IMR-90 (cell line): ENCODE data around the gene SNTA1. TPM values are rescaled to one million over a fixed set of nuclear protein-coding genes. Genes with fewer than 3 reads are reported as not detected.

Experiments
- ATAC-seq: fragments of 200-7000 bp; cut with Tn5 transposase; 2 replicates; pipeline ENCODE4 v1.9.1; 2020; ENCODE audit warnings: low read depth, mild to moderate bottlenecking, moderate library complexity
- BruUV-seq: library from RNA; stranded (reverse); fragments of 400-500 nt; replicated peaks from 2 replicates; lab custom pipeline; 2021; lab: Mats Ljungman, UMichigan
- CTCF ChIA-PET: fragments of 300-600 bp; formaldehyde crosslinking; extraction: SDS; loops from one replicate; lab custom pipeline; 2021; ENCODE audit warnings: antibody characterized with exemption; lab: Yijun Ruan, JAX
- POLR2A ChIA-PET: fragments of 300-600 bp; sonication (Branson Sonifier 250); formaldehyde crosslinking; loops from one replicate; lab custom pipeline; 2022; ENCODE audit warnings: antibody characterized with exemption; ENCODE audit not compliant: unreplicated experiment; lab: Charles Lee
- DNase-seq: peaks from one replicate; pipeline ENCODE4 v3.0.0; 2013
- H2AFZ ChIP-seq: replicated peaks from 2 replicates; pipeline ENCODE3; 2013; ENCODE audit warnings: low read length, mild to moderate bottlenecking; ENCODE audit not compliant: poor library complexity
- H2AK5ac ChIP-seq: 2 replicates; pipeline ENCODE4 v1.6.1; 2013; ENCODE audit warnings: low read depth, low read length, inconsistent platforms
- H2AK9ac ChIP-seq: replicated peaks from 2 replicates; pipeline ENCODE3; 2013; ENCODE audit warnings: mild to moderate bottlenecking, low read depth, low read length, moderate library complexity; ENCODE audit not compliant: poor library complexity
- H2BK120ac ChIP-seq: 2 replicates; pipeline ENCODE4 v1.6.1; 2013; ENCODE audit warnings: low read depth, low read length, inconsistent platforms
- H2BK15ac ChIP-seq: 3 replicates; pipeline ENCODE4 v1.6.1; 2013; ENCODE audit warnings: low read depth, low read length, inconsistent platforms
- H2BK20ac ChIP-seq: 2 replicates; pipeline ENCODE4 v1.6.1; 2013; ENCODE audit warnings: low read depth, mild to moderate bottlenecking, inconsistent platforms, low read length, moderate library complexity
- H2BK5ac ChIP-seq: 2 replicates; pipeline ENCODE4 v1.6.1; 2013; ENCODE audit warnings: mild to moderate bottlenecking, low read depth, low read length, inconsistent platforms; ENCODE audit not compliant: poor library complexity, severe bottlenecking
- H3K14ac ChIP-seq: replicated peaks from 2 replicates; pipeline ENCODE4 v1.6.1; 2013; ENCODE audit warnings: low read depth, low read length, inconsistent platforms
- H3K18ac ChIP-seq: 2 replicates; pipeline ENCODE4 v1.6.1; 2013; ENCODE audit warnings: low read depth, low read length, control low read depth
- H3K23ac ChIP-seq: 2 replicates; pipeline ENCODE4 v1.6.1; 2013; ENCODE audit warnings: low read depth, low read length, inconsistent platforms
- H3K27ac ChIP-seq: 2 replicates; pipeline ENCODE4 v1.5.1; 2013; ENCODE audit warnings: mild to moderate bottlenecking, control low read depth, low read length; ENCODE audit not compliant: insufficient read depth
- H3K27me3 ChIP-seq: 2 replicates; pipeline ENCODE4 v1.6.1; 2013; ENCODE audit warnings: low read length; ENCODE audit not compliant: control insufficient read depth, insufficient read depth
- H3K36me3 ChIP-seq: 2 replicates; pipeline ENCODE4 v1.6.1; 2013; ENCODE audit warnings: low read length, mixed read lengths; ENCODE audit not compliant: control insufficient read depth, insufficient read depth
- H3K4ac ChIP-seq: 2 replicates; pipeline ENCODE4 v1.6.1; 2013; ENCODE audit warnings: low read depth, low read length, inconsistent platforms
- H3K4me1 ChIP-seq: 2 replicates; pipeline ENCODE4 v1.6.1; 2013; ENCODE audit warnings: low read length, mixed read lengths; ENCODE audit not compliant: control insufficient read depth, insufficient read depth
- H3K4me2 ChIP-seq: 2 replicates; pipeline ENCODE4 v1.6.1; 2013; ENCODE audit warnings: low read depth, mild to moderate bottlenecking, control low read depth, low read length, moderate library complexity
- H3K4me3 ChIP-seq: 2 replicates; pipeline ENCODE4 v1.5.1; 2013; ENCODE audit warnings: low read depth, mild to moderate bottlenecking, control low read depth, low read length, moderate library complexity; ENCODE audit not compliant: insufficient read depth
- H3K56ac ChIP-seq: 2 replicates; pipeline ENCODE4 v1.6.1; 2013; ENCODE audit warnings: low read length, inconsistent platforms; ENCODE audit not compliant: insufficient read depth; ENCODE audit errors: extremely low read depth
- H3K79me1 ChIP-seq, 2 experiments: 2 replicates each; pipeline ENCODE4 v1.6.1; 2013; ENCODE audit warnings: low read length in 2 of 2, inconsistent platforms in 1 of 2, low read depth in 1 of 2
- H3K9ac ChIP-seq: 2 replicates; pipeline ENCODE4 v1.6.1; 2013; ENCODE audit warnings: low read depth, low read length, control low read depth
- H3K9me1 ChIP-seq: 2 replicates; pipeline ENCODE4 v1.6.1; 2013; ENCODE audit warnings: low read length, inconsistent platforms; ENCODE audit not compliant: insufficient read depth
- H3K9me3 ChIP-seq: 2 replicates; pipeline ENCODE4 v1.6.1; 2013; ENCODE audit warnings: low read length; ENCODE audit not compliant: control insufficient read depth, insufficient read depth
- H4K20me1 ChIP-seq: 2 replicates; pipeline ENCODE4 v1.6.1; 2013; ENCODE audit warnings: low read length, inconsistent platforms; ENCODE audit not compliant: insufficient read depth
- H4K5ac ChIP-seq: 2 replicates; pipeline ENCODE4 v1.6.1; 2013; ENCODE audit warnings: mild to moderate bottlenecking, low read depth, low read length, control low read depth
- H4K8ac ChIP-seq, 2 experiments: 2 replicates each; pipeline ENCODE4 v1.6.1; 2013; ENCODE audit warnings: low read depth in 2 of 2, low read length in 2 of 2, control low read depth in 1 of 2, inconsistent platforms in 1 of 2
- H4K91ac ChIP-seq: 2 replicates; pipeline ENCODE4 v1.6.1; 2013; ENCODE audit warnings: low read depth, low read length, inconsistent platforms; ENCODE audit not compliant: insufficient read depth
- BHLHE40 ChIP-seq: fragments of 150-350 bp; IDR thresholded peaks from 2 replicates; pipeline ENCODE4 v1.6.1; 2016; ENCODE audit warnings: mild to moderate bottlenecking, low read depth, low read length
- CEBPB ChIP-seq: IDR thresholded peaks from 2 replicates; pipeline ENCODE4 v1.6.1; 2012; ENCODE audit warnings: low read depth, low read length, improper control_type of control experiment
- CHD1 ChIP-seq: IDR thresholded peaks from 2 replicates; pipeline ENCODE4 v1.6.1; 2012; ENCODE audit warnings: low read depth, low read length, improper control_type of control experiment
- FOS ChIP-seq: fragments of 150-350 bp; IDR thresholded peaks from 2 replicates; pipeline ENCODE4 v1.6.1; 2016; ENCODE audit warnings: low read depth, low read length
- MAFK ChIP-seq: IDR thresholded peaks from 2 replicates; pipeline ENCODE4 v1.6.1; 2012; ENCODE audit warnings: low read depth, low read length, improper control_type of control experiment
- MAZ ChIP-seq: IDR thresholded peaks from 2 replicates; pipeline ENCODE4 v1.6.1; 2012; ENCODE audit warnings: low read depth, mild to moderate bottlenecking, low read length, improper control_type of control experiment, moderate library complexity, borderline replicate concordance
- MXI1 ChIP-seq: IDR thresholded peaks from 2 replicates; pipeline ENCODE4 v1.6.1; 2012; ENCODE audit warnings: low read depth, mild to moderate bottlenecking, low read length, moderate library complexity, borderline replicate concordance
- NFE2L2 ChIP-seq: fragments of 150-350 bp; IDR thresholded peaks from 2 replicates; pipeline ENCODE4 v1.6.1; 2016; ENCODE audit warnings: low read depth, mild to moderate bottlenecking, low read length
- POLR2A ChIP-seq: IDR thresholded peaks from 2 replicates; pipeline ENCODE4 v1.6.1; 2012; ENCODE audit warnings: mild to moderate bottlenecking, low read depth, low read length
- RAD21 ChIP-seq: IDR thresholded peaks from 2 replicates; pipeline ENCODE4 v1.6.1; 2012; ENCODE audit warnings: low read length, improper control_type of control experiment
- RCOR1 ChIP-seq: IDR thresholded peaks from 2 replicates; pipeline ENCODE4 v1.6.1; 2012; ENCODE audit warnings: mild to moderate bottlenecking, low read length, improper control_type of control experiment; ENCODE audit not compliant: insufficient replicate concordance
- RFX5 ChIP-seq: IDR thresholded peaks from 2 replicates; pipeline ENCODE4 v1.8.0; 2012; ENCODE audit warnings: low read depth, mild to moderate bottlenecking, low read length, moderate library complexity
- SMC3 ChIP-seq: fragments of 150-350 bp; IDR thresholded peaks from 2 replicates; pipeline ENCODE4 v1.6.1; 2016; ENCODE audit warnings: low read depth, mild to moderate bottlenecking, antibody characterized with exemption, low read length, moderate library complexity
- WGBS, 2 experiments: methylation state at CpG; one replicate each; pipeline versions ENCODE4 v1.1.5 to v1.1.7; 2013; ENCODE audit warnings: missing lambda C conversion rate in 2 of 2; ENCODE audit not compliant: insufficient read length in 1 of 2; ENCODE audit errors: extremely low coverage in 2 of 2; 5-methylcytosine and 5-hydroxymethylcytosine counted together
- dilution Hi-C: fragments of 300-500 bp; cut with HindIII; formaldehyde crosslinking; loops from one replicate; pipeline ENCODE4 v1.14.3; 2018; ENCODE audit warnings: low sequenced_read_pairs; ENCODE audit not compliant: unreplicated experiment
- in situ Hi-C: fragments of 300-500 bp; cut with MboI; formaldehyde crosslinking; loops from 3 replicates; pipeline ENCODE4 v1.14.3; 2019; ENCODE audit warnings: low sequenced_read_pairs, inconsistent platforms, mixed read lengths
- intact Hi-C: fragments of 100-400 bp; cut with micrococcal nuclease; formaldehyde crosslinking; loops from 2 replicates; pipeline ENCODE4 v1.10.0; 2022
- polyA plus RNA-seq, 3 experiments: library from polyadenylated mRNA; depleted of rRNA; stranded (reverse); fragments of >200 nt; gene quantifications; 2 replicates each; pipeline ENCODE4 v1.2.3, GENCODE V29; 2012; ENCODE audit warnings: low replicate concordance in 1 of 3
- total RNA-seq: library from RNA; depleted of rRNA; stranded (reverse); fragments of >200 nt; gene quantifications from 2 replicates; pipeline ENCODE4 v1.2.3, GENCODE V29; 2012
- TF ChIP-seq, protein P1 (sequence below): fragments of 150-350 bp; IDR thresholded peaks from 2 replicates; pipeline ENCODE4 v1.6.1; 2016; ENCODE audit warnings: low read depth, mild to moderate bottlenecking, low read length, moderate library complexity, borderline replicate concordance

The SNTA1 gene
- total and polyA plus RNA-seq, 2 of the 4 experiments (the other 2 are of a cell fraction): 10.6 to 15.4 TPM

- Histone ChIP-seq H3K18ac (peak overlapping the region; percentile 75), H3K56ac (peak overlapping the region; percentile 67), H3K36me3 (no peaks in the 10 kb centered on the region), H4K8ac (peak overlapping the region; percentile 46 to 96; a peak in 3 of 4 replicates), H3K4ac (peak overlapping the region; percentile 96), H2BK5ac (peak overlapping the region; percentile 54), H3K4me1 (peaks cover 12% of the 10 kb centered on the region), H2BK15ac (peak overlapping the region; percentile 95; the same call in 2 of the 3 replicates), H2AFZ (peak overlapping the region; percentile 86), H3K27ac (peak overlapping the region; percentile 48), H2BK20ac (peak overlapping the region; percentile 91), H3K9ac (peak overlapping the region; percentile 18; the same call in 1 of the 2 replicates), H3K9me3 (no peaks in the 10 kb centered on the region), H3K27me3 (no peaks in the 10 kb centered on the region), H3K14ac (peak overlapping the region; percentile 98), H3K79me1 (peaks cover 0 to 7% of the 10 kb centered on the region in 2 experiments; a peak in 1 of 4 replicates), H4K91ac (peak overlapping the region; percentile 84), H3K9me1 (peaks cover 13% of the 10 kb centered on the region), H4K20me1 (no peaks in the 10 kb centered on the region), H3K23ac (peak overlapping the region; percentile 74; the same call in 1 of the 2 replicates), H2AK5ac (peak overlapping the region; percentile 96), H2BK120ac (peak overlapping the region; percentile 97), H2AK9ac (peak overlapping the region; percentile 82), H3K4me3 (no peak overlapping the region), H4K5ac (peak overlapping the region; percentile 75), H3K4me2 (peak overlapping the region; percentile 10; the same call in 1 of the 2 replicates)
- ChIA-PET CTCF (no interaction called here), POLR2A (no interaction called here)
- TF ChIP-seq RFX5 (no peak), CHD1 (no peak), POLR2A (no peak), MAZ (peak; percentile 68), CEBPB (no peak), RCOR1 (no peak), NFE2L2 (peak; percentile 19; the same call in 1 of the 2 replicates), SMC3 (no peak), BHLHE40 (peak; percentile 54; the same call in 1 of the 2 replicates), MAFK (no peak), MXI1 (no peak), RAD21 (no peak), FOS (0 out of 2 replicates have a peak, but pooled peaks have one; percentile 14)
- TF ChIP-seq, protein P1, sequence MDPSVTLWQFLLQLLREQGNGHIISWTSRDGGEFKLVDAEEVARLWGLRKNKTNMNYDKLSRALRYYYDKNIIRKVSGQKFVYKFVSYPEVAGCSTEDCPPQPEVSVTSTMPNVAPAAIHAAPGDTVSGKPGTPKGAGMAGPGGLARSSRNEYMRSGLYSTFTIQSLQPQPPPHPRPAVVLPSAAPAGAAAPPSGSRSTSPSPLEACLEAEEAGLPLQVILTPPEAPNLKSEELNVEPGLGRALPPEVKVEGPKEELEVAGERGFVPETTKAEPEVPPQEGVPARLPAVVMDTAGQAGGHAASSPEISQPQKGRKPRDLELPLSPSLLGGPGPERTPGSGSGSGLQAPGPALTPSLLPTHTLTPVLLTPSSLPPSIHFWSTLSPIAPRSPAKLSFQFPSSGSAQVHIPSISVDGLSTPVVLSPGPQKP: no peak
- peak; percentile 68 for DNase-seq
- dilution Hi-C loops (no loop called here), intact Hi-C loops (no loop called here), in situ Hi-C loops (no loop called here)
- WGBS, 2 experiments: 33% methylated on average over 3 of the region's 7 CpGs; no CpG with 5 or more reads in 1 of the 2 experiments
- BruUV-seq: no TSS peak
- peak; percentile 97 for ATAC-seq
Measured at GRCh38 chr20:33423141-33423834, 20.3 kb downstream of the SNTA1 start.
